K562 (cell line): ENCODE results near the gene UAP1. TPM values are rescaled to one million over a fixed set of nuclear protein-coding genes. Genes with fewer than 3 reads are reported as not detected.

ENCODE experiments used
- ATAC-seq: fragments of 200-7000 bp; cut with Tn5 transposase; 3 replicates; pipeline ENCODE4 v1.9.1; 2020; ENCODE audit warnings: moderate library complexity
- BruUV-seq: library from RNA; stranded (reverse); fragments of 400-500 nt; replicated peaks from 2 replicates; lab custom pipeline; 2021; lab: Mats Ljungman, UMichigan
- CTCF ChIA-PET: fragments of 300-600 bp; formaldehyde crosslinking; extraction: SDS; loops from one replicate; lab custom pipeline; 2021; ENCODE audit warnings: low intra/inter-chr PET ratio; lab: Yijun Ruan, JAX
- POLR2A ChIA-PET: fragments of 300-600, 350-650 bp; sonication (Branson Sonifier 250); formaldehyde crosslinking; extraction: SDS; loops from one replicate; lab custom pipeline; 2021; ENCODE audit warnings: antibody characterized with exemption, inconsistent platforms; lab: Yijun Ruan, JAX
- DNase-seq, 4 experiments: peaks; one replicate each; pipeline versions ENCODE4 v3.0.0 to v3.0.0-alpha.2; 2011 to 2018; ENCODE audit warnings: low spot score in 3 of 4, mixed read lengths in 3 of 4; ENCODE audit errors: extremely low read depth in 1 of 4
- FAIRE-seq: peaks from 2 replicates; lab custom pipeline; 2011; peaks lifted over from hg19 to GRCh38; lab: Jason Lieb, UNC
- H2AFZ ChIP-seq: 2 replicates; pipeline ENCODE4 v1.6.0; 2011; ENCODE audit warnings: low read depth, low read length, control low read depth, inconsistent platforms
- H3K27ac ChIP-seq: fragments of 200-600 bp; 3 replicates; pipeline ENCODE4 v1.8.0; 2011; ENCODE audit warnings: low read depth, mild to moderate bottlenecking, control low read depth, inconsistent platforms, low read length, moderate library complexity, mixed read lengths; ENCODE audit errors: extremely low read depth
- H3K27me3 ChIP-seq, 2 experiments: fragments of 300-600 bp in 1 of 2; 2 replicates in 1 of 2; 3 replicates in 1 of 2; pipeline versions ENCODE4 v1.6.0 to v1.8.0; 2011; ENCODE audit warnings: inconsistent platforms in 2 of 2, low read length in 2 of 2, mild to moderate bottlenecking in 1 of 2, mixed read lengths in 1 of 2, moderate library complexity in 1 of 2; ENCODE audit not compliant: control insufficient read depth in 2 of 2, insufficient read depth in 2 of 2
- H3K36me3 ChIP-seq: fragments of 300-600 bp; 3 replicates; pipeline ENCODE4 v1.8.0; 2011; ENCODE audit warnings: mild to moderate bottlenecking, low read length, inconsistent platforms; ENCODE audit not compliant: control insufficient read depth, insufficient read depth
- H3K4me1 ChIP-seq, 2 experiments: fragments of 200-600 bp in 1 of 2; replicated peaks in 1 of 2; 2 replicates in 1 of 2; 3 replicates in 1 of 2; pipeline versions ENCODE4 v1.5.1 to v1.8.0; 2011; ENCODE audit warnings: inconsistent platforms in 2 of 2, low read length in 2 of 2, mild to moderate bottlenecking in 1 of 2, mixed read lengths in 1 of 2, moderate library complexity in 1 of 2; ENCODE audit not compliant: control insufficient read depth in 2 of 2, insufficient read depth in 2 of 2
- H3K4me2 ChIP-seq: 2 replicates; pipeline ENCODE4 v1.6.1; 2011; ENCODE audit warnings: low read length, control low read depth, inconsistent platforms, mixed read lengths; ENCODE audit not compliant: insufficient read depth
- H3K4me3 ChIP-seq: fragments of 200-600 bp; sonication (generic), shearing (Covaris generic); 2 replicates; pipeline ENCODE4 v1.5.1; 2016; ENCODE audit warnings: control low read depth, inconsistent platforms
- H3K79me2 ChIP-seq: fragments of 200-600 bp; 3 replicates; pipeline ENCODE4 v1.8.0; 2011; ENCODE audit warnings: low read length, inconsistent platforms; ENCODE audit not compliant: control insufficient read depth, insufficient read depth
- H3K9ac ChIP-seq, 2 experiments: 2 replicates each; pipeline versions ENCODE4 v1.6.0 to v1.6.1; 2011; ENCODE audit warnings: low read depth in 2 of 2, low read length in 2 of 2, control low read depth in 1 of 2, inconsistent platforms in 1 of 2, mild to moderate bottlenecking in 1 of 2, mixed read lengths in 1 of 2; ENCODE audit not compliant: insufficient read depth in 1 of 2
- H3K9me1 ChIP-seq: one replicate; pipeline ENCODE4 v1.6.0; 2011; ENCODE audit warnings: inconsistent platforms, mild to moderate bottlenecking, low read length, moderate library complexity; ENCODE audit not compliant: control insufficient read depth, insufficient read depth
- H3K9me3 ChIP-seq: replicated peaks from 2 replicates; pipeline ENCODE4 v1.5.1; 2011; ENCODE audit warnings: low read depth, low read length, inconsistent platforms; ENCODE audit not compliant: control insufficient read depth, insufficient read depth
- H4K20me1 ChIP-seq: replicated peaks from 2 replicates; pipeline ENCODE4 v1.6.1; 2011; ENCODE audit warnings: low read length, inconsistent platforms, mixed read lengths; ENCODE audit not compliant: control insufficient read depth, insufficient read depth
- ESRRA ChIP-seq: fragments of 450-650 bp; IDR thresholded peaks from 2 replicates; pipeline ENCODE4 v1.6.1; 2014; ENCODE audit warnings: low read depth, mild to moderate bottlenecking, moderate library complexity, borderline replicate concordance
- ETV5 ChIP-seq: sonication (generic); formaldehyde crosslinking; IDR thresholded peaks from 2 replicates; pipeline ENCODE4 v1.4.0; 2020; ENCODE audit warnings: low read depth, mild to moderate bottlenecking, missing genetic modification reagents
- ILK ChIP-seq: fragments of 450-650 bp; IDR thresholded peaks from 2 replicates; pipeline ENCODE4 v1.6.1; 2016; ENCODE audit warnings: missing genetic modification characterization, low read depth, mild to moderate bottlenecking, missing compliant biosample characterization, moderate library complexity, borderline replicate concordance
- LCOR ChIP-seq: sonication (generic); formaldehyde crosslinking; IDR thresholded peaks from 2 replicates; pipeline ENCODE4 v1.8.0; 2022; ENCODE audit warnings: mild to moderate bottlenecking, missing genetic modification reagents
- NCOR1 ChIP-seq: fragments of 450-650 bp; IDR thresholded peaks from 2 replicates; pipeline ENCODE4 v1.6.1; 2016; ENCODE audit warnings: mild to moderate bottlenecking, moderate library complexity
- NFRKB ChIP-seq: fragments of 450-650 bp; IDR thresholded peaks from 2 replicates; pipeline ENCODE4 v1.6.1; 2016; ENCODE audit warnings: low read depth
- NR2C1 ChIP-seq, 2 experiments: fragments of 450-650 bp; IDR thresholded peaks; 2 replicates each; pipeline ENCODE4 v1.6.1; 2017; ENCODE audit warnings: mild to moderate bottlenecking in 2 of 2, antibody characterized with exemption in 1 of 2, inconsistent platforms in 1 of 2, missing compliant biosample characterization in 1 of 2, missing genetic modification characterization in 1 of 2
- PHB2 ChIP-seq: fragments of 450-650 bp; IDR thresholded peaks from 2 replicates; pipeline ENCODE4 v1.6.1; 2017; ENCODE audit warnings: low read depth
- PTBP1 ChIP-seq: fragments of 200-400 bp; formaldehyde crosslinking; IDR thresholded peaks from 2 replicates; pipeline ENCODE4 v1.6.1; 2017; ENCODE audit warnings: low read depth, low read length
- RBBP5 ChIP-seq: fragments of 200-600 bp; sonication (generic); IDR thresholded peaks from 2 replicates; pipeline ENCODE4 v1.6.1; 2012; ENCODE audit warnings: borderline replicate concordance, mild to moderate bottlenecking, low read length, control low read depth, inconsistent platforms; ENCODE audit not compliant: insufficient read depth, poor library complexity, severe bottlenecking
- REST ChIP-seq, 2 experiments: fragments of 450-650 bp; formaldehyde crosslinking in 1 of 2; IDR thresholded peaks; 2 replicates each; pipeline versions ENCODE4 v1.4.0 to v1.6.1; 2014 to 2020; ENCODE audit warnings: mild to moderate bottlenecking in 2 of 2, borderline replicate concordance in 1 of 2, low read depth in 1 of 2
- ZNF76 ChIP-seq: fragments of 250-450 bp; sonication (Bioruptor Pico); IDR thresholded peaks from 2 replicates; pipeline ENCODE4 v1.4.0; 2020; ENCODE audit warnings: mild to moderate bottlenecking, moderate library complexity, borderline replicate concordance
- WGBS: fragments of 100-300 bp; shearing (Covaris generic); methylation state at CpG from one replicate; pipeline ENCODE4 v1.1.6; 2016; ENCODE audit warnings: low coverage, mixed read lengths; ENCODE audit not compliant: insufficient coverage; ENCODE audit errors: missing lambda C conversion rate; 5-methylcytosine and 5-hydroxymethylcytosine counted together
- in situ Hi-C: fragments of 300-500 bp; cut with MboI; formaldehyde crosslinking; loops from 4 replicates; pipeline ENCODE4 v1.15.0; 2018; ENCODE audit warnings: inconsistent platforms, mixed read lengths
- intact Hi-C: fragments of 100-400 bp; cut with micrococcal nuclease; formaldehyde crosslinking; loops from 2 replicates; pipeline ENCODE4 v1.14.2; 2022
- polyA plus RNA-seq, 8 experiments: library from polyadenylated mRNA; depleted of rRNA in 4 of 8; stranded (reverse) in 5 of 8; unstranded in 3 of 8; fragments of >200 nt; fragmentation: Nextera tagmentation in 2 of 8; fragmentation: Illumina TruSeq in 1 of 8; extraction: Ambion mirVana in 2 of 8; extraction: Trizol in 1 of 8; gene quantifications; 2 replicates each; pipeline versions ENCODE4 v1.2.1 to v1.2.3, GENCODE V29; 2011 to 2014; ENCODE audit warnings: inconsistent platforms in 1 of 8, missing spikeins in 1 of 8
- total RNA-seq, 7 experiments: library from RNA; depleted of rRNA in 6 of 7; stranded (reverse); fragments of >200 nt in 6 of 7; fragmentation: Illumina TruSeq in 2 of 7; extraction: Trizol in 2 of 7; gene quantifications; 2 replicates each; pipeline versions ENCODE4 v1.2.1 to v1.2.3, GENCODE V29; 2011 to 2021; ENCODE audit warnings: low replicate concordance in 1 of 7

Gene UAP1
- total and polyA plus RNA-seq, 9 of the 15 experiments (the other 6 are each of a cell fraction or from before 2014, with no cell fraction given), result 182 to 317 (median 213) TPM

- TF ChIP-seq NFRKB (0 out of 2 replicates have a peak, but pooled peaks have one; percentile 33), RBBP5 (no peak), ETV5 (CRISPR knock-in tag) (no peak), PTBP1 (no peak)
Observed at GRCh38 chr1:162562470-162562828, 927 bp downstream of the UAP1 start (continued).

- Histone ChIP-seq H3K9me3 (no peaks in the 10 kb centered on the region), H3K9me1 (no peaks in the 10 kb centered on the region), H4K20me1 (peaks cover 6% of the 10 kb centered on the region; the same call in 1 of the 2 replicates), H3K9ac (peak overlapping the region; percentile 59 to 85; a peak in 3 of 4 replicates), H2AFZ (0 out of 2 replicates have a peak overlapping the region, but pooled peaks have one; percentile 30), H3K4me1 (peaks cover 19 to 39% of the 10 kb centered on the region in 2 experiments), H3K27me3 (no peaks in the 10 kb centered on the region), H3K4me3 (peak overlapping the region; percentile 84), H3K27ac (peak overlapping the region; percentile 45), H3K4me2 (peak overlapping the region; percentile 93), H3K79me2 (peaks cover 83% of the 10 kb centered on the region), H3K36me3 (peaks cover 50% of the 10 kb centered on the region)
- BruUV-seq, result no TSS peak
- POLR2A ChIA-PET, result interaction anchor here (1.0 to 2.6 kb wide), 4 partner anchors 9 to 19 kb away, joined by 3 to 7 read pairs (median 4); no protein-coding TSS in a partner anchor
- peak; percentile 15 for FAIRE-seq
- in situ Hi-C loops, result no loop called here
- DNase-seq, result peak in 2 of 4 experiments; percentile 30 to 62
- CTCF ChIA-PET, result no interaction called here
- intact Hi-C loops, result no loop called here
- ATAC-seq, result no peak
- WGBS, result 3% methylated on average over 5 of the region's 5 CpGs
- TF ChIP-seq NCOR1 (peak; percentile 16; the same call in 1 of the 2 replicates), ESRRA (no peak), ILK (tag) (no peak), PHB2 (no peak), LCOR (CRISPR knock-in tag) (no peak), NR2C1 (IDR thresholded peaks at IDR 0.05) (no peak), NR2C1 (tag; IDR thresholded peaks at IDR 0.05) (no peak), ZNF76 (CRISPR knock-in tag) (no peak), REST (IDR thresholded peaks at IDR 0.05; ENCODE audit: borderline replicate concordance) (no peak), REST (CRISPR knock-in tag; IDR thresholded peaks at IDR 0.05; ENCODE audit: low read depth) (no peak)
Observed at GRCh38 chr1:162564762-162565218, 3.3 kb downstream of the UAP1 start.
